ENCODE results near the gene ROBO1. TPM values are rescaled to one million over a fixed set of nuclear protein-coding genes. Genes with fewer than 3 reads are reported as not detected.

Gene ROBO1
- total and polyA plus RNA-seq, 2 donors from 2014 or later = 2.1 to 22.1 TPM

GRCh38 chr3:78918361-78919020 is 849.3 kb downstream of the ROBO1 start:
- no peak overlapping the region for H3K4me3 ChIP-seq (ENCODE audit: low read length in 3 of 3)
- no peak overlapping the region for H3K27ac ChIP-seq (ENCODE audit: low read depth in 2 of 2, low read length in 2 of 2)
- no peak for TF ChIP-seq CTCF (IDR thresholded peaks at IDR 0.05; ENCODE audit: borderline replicate concordance, extremely low read depth, insufficient read depth)
- no peaks in the 10 kb centered on the region for H3K9me3 ChIP-seq (ENCODE audit: control insufficient read depth in 2 of 3, insufficient read depth in 1 of 3, low read length in 3 of 3)
- intact Hi-C loops (cut with DNase I) = no loop called here
- FAIRE-seq (no peak), DNase-seq (no peak)
- no peaks in the 10 kb centered on the region for H3K36me3 ChIP-seq (ENCODE audit: control insufficient read depth in 2 of 3, insufficient read depth in 3 of 3, low read length in 3 of 3)
- no peak overlapping the region for H3K9ac ChIP-seq (ENCODE audit: low read length in 3 of 3)
- H3K27me3 ChIP-seq (ENCODE audit: control insufficient read depth, insufficient read depth, low read length) = no peaks in the 10 kb centered on the region
- H3K4me1 ChIP-seq (ENCODE audit: control insufficient read depth in 2 of 3, insufficient read depth in 2 of 3, low read depth in 1 of 3, low read length in 3 of 3) = no peaks in the 10 kb centered on the region

- FAIRE-seq = no peak
- no peaks in the 10 kb centered on the region for H3K9me3 ChIP-seq (ENCODE audit: control insufficient read depth in 2 of 3, insufficient read depth in 1 of 3, low read length in 3 of 3)
- no peaks in the 10 kb centered on the region for H3K4me1 ChIP-seq (ENCODE audit: control insufficient read depth in 2 of 3, insufficient read depth in 2 of 3, low read depth in 1 of 3, low read length in 3 of 3)
- no peaks in the 10 kb centered on the region for H3K36me3 ChIP-seq (ENCODE audit: control insufficient read depth in 2 of 3, insufficient read depth in 3 of 3, low read length in 3 of 3)
- H3K4me3 ChIP-seq (ENCODE audit: low read length in 3 of 3) = no peak overlapping the region
- H3K27ac ChIP-seq (ENCODE audit: low read depth in 2 of 2, low read length in 2 of 2) = no peak overlapping the region
- no peaks in the 10 kb centered on the region for H3K27me3 ChIP-seq (ENCODE audit: control insufficient read depth, insufficient read depth, low read length)
- peak in 1 of 5 donors; percentile 37 for DNase-seq
- intact Hi-C loops (cut with DNase I) = no loop called here
- TF ChIP-seq CTCF (IDR thresholded peaks at IDR 0.05; ENCODE audit: borderline replicate concordance, extremely low read depth, insufficient read depth) = no peak
- H3K9ac ChIP-seq (ENCODE audit: low read length in 3 of 3) = no peak overlapping the region
Measured at GRCh38 chr3:78917536-78917935, 850.3 kb downstream of the ROBO1 start.

- FAIRE-seq (no peak), DNase-seq (no peak)
- Histone ChIP-seq H3K36me3 (ENCODE audit: control insufficient read depth in 2 of 3, insufficient read depth in 3 of 3, low read length in 3 of 3) (no peaks in the 10 kb centered on the region), H3K4me3 (ENCODE audit: low read length in 3 of 3) (no peak overlapping the region), H3K9me3 (ENCODE audit: control insufficient read depth in 2 of 3, insufficient read depth in 1 of 3, low read length in 3 of 3) (no peaks in the 10 kb centered on the region), H3K27me3 (ENCODE audit: control insufficient read depth, insufficient read depth, low read length) (no peaks in the 10 kb centered on the region), H3K9ac (ENCODE audit: low read length in 3 of 3) (no peak overlapping the region), H3K4me1 (ENCODE audit: control insufficient read depth in 2 of 3, insufficient read depth in 2 of 3, low read depth in 1 of 3, low read length in 3 of 3) (no peaks in the 10 kb centered on the region), H3K27ac (ENCODE audit: low read depth in 2 of 2, low read length in 2 of 2) (no peak overlapping the region)
- TF ChIP-seq CTCF (IDR thresholded peaks at IDR 0.05; ENCODE audit: borderline replicate concordance, extremely low read depth, insufficient read depth) = no peak
- intact Hi-C loops (cut with DNase I) = no loop called here
Measured at GRCh38 chr3:78913711-78914110, 854.1 kb downstream of the ROBO1 start.

GRCh38 chr3:78912687-78913086 is 855.1 kb downstream of the ROBO1 start:
- intact Hi-C loops (cut with DNase I) = no loop called here
- FAIRE-seq (no peak), DNase-seq (no peak)
- H3K27me3 ChIP-seq (ENCODE audit: control insufficient read depth, insufficient read depth, low read length) = no peaks in the 10 kb centered on the region
- H3K27ac ChIP-seq (ENCODE audit: low read depth in 2 of 2, low read length in 2 of 2) = no peak overlapping the region
- no peak overlapping the region for H3K4me3 ChIP-seq (ENCODE audit: low read length in 3 of 3)
- H3K9ac ChIP-seq (ENCODE audit: low read length in 3 of 3) = no peak overlapping the region
- H3K4me1 ChIP-seq (ENCODE audit: control insufficient read depth in 2 of 3, insufficient read depth in 2 of 3, low read depth in 1 of 3, low read length in 3 of 3) = no peaks in the 10 kb centered on the region
- TF ChIP-seq CTCF (IDR thresholded peaks at IDR 0.05; ENCODE audit: borderline replicate concordance, extremely low read depth, insufficient read depth) = no peak
- no peaks in the 10 kb centered on the region for H3K36me3 ChIP-seq (ENCODE audit: control insufficient read depth in 2 of 3, insufficient read depth in 3 of 3, low read length in 3 of 3)
- H3K9me3 ChIP-seq (ENCODE audit: control insufficient read depth in 2 of 3, insufficient read depth in 1 of 3, low read length in 3 of 3) = no peaks in the 10 kb centered on the region

Data from kidney (tissue), 14 donors.